Heart right ventricle (tissue), 16 donors: Measurements from ENCODE around the gene WDR83. TPM values are rescaled to one million over a fixed set of nuclear protein-coding genes. Genes with fewer than 3 reads are reported as not detected.

ENCODE experiments used
- ATAC-seq, 8 donors: fragments of 200-7000 bp; cut with Tn5 transposase; one replicate each; pipeline ENCODE4 v1.9.1; 2020; ENCODE audit warnings: mild to moderate bottlenecking in 8 of 8, moderate library complexity in 8 of 8, moderate number of reproducible peaks in 1 of 8
- DNase-seq, 2 donors: peaks; one replicate each; pipeline ENCODE4 v3.0.0-alpha.2; 2020
- H3K27ac ChIP-seq, 10 donors: fragments of 200-600 bp; sonication (generic) in 2 of 10; one replicate each; pipeline versions ENCODE4 v1.5.0 to v1.8.0; 2020 to 2022; ENCODE audit warnings: mild to moderate bottlenecking in 3 of 10
- H3K27me3 ChIP-seq, 7 donors: fragments of 200-600 bp; one replicate each; pipeline ENCODE4 v1.8.0; 2021 to 2022; ENCODE audit warnings: mild to moderate bottlenecking in 2 of 7
- H3K36me3 ChIP-seq, 9 donors: fragments of 200-600 bp; sonication (generic) in 1 of 9; one replicate each; pipeline versions ENCODE4 v1.5.0 to v1.8.0; 2020 to 2022; ENCODE audit warnings: mild to moderate bottlenecking in 2 of 9
- H3K4me1 ChIP-seq, 9 donors: fragments of 200-600 bp; sonication (generic) in 1 of 9; one replicate each; pipeline versions ENCODE4 v1.5.0 to v1.8.0; 2020 to 2022; ENCODE audit warnings: mild to moderate bottlenecking in 4 of 9
- H3K4me3 ChIP-seq, 10 donors: fragments of 200-600 bp; sonication (generic) in 2 of 10; one replicate each; pipeline versions ENCODE4 v1.5.0 to v1.8.0; 2020 to 2022; ENCODE audit warnings: mild to moderate bottlenecking in 7 of 10, moderate library complexity in 2 of 10
- H3K9me3 ChIP-seq, 11 donors: fragments of 200-600 bp in 10 of 11; sonication (generic) in 2 of 11; one replicate each; pipeline versions ENCODE4 v1.5.0 to v1.8.0; 2013 to 2022; ENCODE audit warnings: mild to moderate bottlenecking in 2 of 11, control low read depth in 1 of 11, moderate library complexity in 1 of 11
- CTCF ChIP-seq, 9 donors: fragments of 200-600 bp; sonication (generic) in 2 of 9; IDR thresholded peaks; one replicate each; pipeline versions ENCODE4 v1.5.0 to v1.8.0; 2021 to 2022; ENCODE audit warnings: antibody characterized with exemption in 9 of 9, mild to moderate bottlenecking in 5 of 9, moderate library complexity in 1 of 9
- WGBS, 2 donors: extraction: QIAGEN DNeasy Blood & Tissue Kit; methylation state at CpG; one replicate each; pipeline ENCODE4 v1.1.7; 2013; ENCODE audit warnings: inconsistent platforms in 1 of 2; 5-methylcytosine and 5-hydroxymethylcytosine counted together
- intact Hi-C, 10 donors: fragments of 100-400 bp; cut with DNase I; formaldehyde crosslinking; loops; one replicate each; pipeline versions ENCODE4 v1.11.1 to v1.14.2; 2022
- polyA plus RNA-seq, 2 donors: library from polyadenylated mRNA; stranded (reverse); fragments of 200-250 nt; gene quantifications; one replicate each; pipeline ENCODE4 v1.2.3, GENCODE V29; 2013
- total RNA-seq, 10 donors: library from RNA; stranded (reverse); fragmentation: NEBNext Ultra II Directional in 3 of 10; extraction: Animal tissue kit (Norgen Biotek cat#: 25700) in 3 of 10; gene quantifications; one replicate each; pipeline versions ENCODE4 v1.2.1 to v1.2.4, GENCODE V29; 2021 to 2023
- donor health status: Arrhythmogenic right ventricular cardiomyopathy.
- donor health status: ischemic (EF 13 %, LVEDD 7.1; RV severe dilation, severe dysfunction).
- donor health status: healthy with polysubstance abuse.
- donor health status: DM: no; HTN: yes; CAD: no.
- donor health status: DM: no; HTN: no; CAD: no.
- donor health status: ischemic (EF 25% LVEDD 6.9; RV normal size, moderate dysfunction).
- donor health status: ischemic (EF 25% LVEDD 5.7; RV mildly dilated, moderate dysfunction).
- donor health status: healthy.
- donor health status: DM: yes; HTN: yes; CAD: no.
- donor health status: Ischemic cardiomyopathy.
- donor health status: ischemic (EF 35%, LVEDD 5.7; RV mildly dilated, moderate dysfunction).
- donor health status: nonischemic (EF 11% LVEDD 7.7; RV severe dilation, severe dysfunction).
- donor health status: DM: yes; HTN: yes; CAD: no.
- donor health status: PGD.
- donor health status: ischemic (EF 29% LVEDD 5.4; RV normal size, mild dysfunction).
- donor health status: nonischemic (EF 23%, LVEDD 6.1; RV moderate dilation, normal function).

Gene WDR83
- total and polyA plus RNA-seq, 12 donors, result 5.5 to 19.7 (median 8.1) TPM

GRCh38 chr19:12723381-12723640, 56.7 kb downstream of the WDR83 start:
- Histone ChIP-seq H3K9me3 (no peaks in the 10 kb centered on the region), H3K36me3 (peaks cover 0 to 22% (median 7%) of the 10 kb centered on the region in 9 donors), H3K4me3 (peak overlapping the region; percentile 40 to 83 (median 70)), H3K27ac (peak overlapping the region in 9 of 10 donors; percentile 91 to 97 (median 95)), H3K4me1 (peaks cover 7 to 50% (median 34%) of the 10 kb centered on the region in 9 donors), H3K27me3 (no peaks in the 10 kb centered on the region)
- ATAC-seq (no peak), DNase-seq (no peak)
- no peak for TF ChIP-seq CTCF (IDR thresholded peaks at IDR 0.05)
- intact Hi-C loops, result loop anchor here in 3 of 10 donors (2.0 to 5.0 kb wide), 3 partner anchors 13 to 69 kb away; partner anchors contain the start of genes DHPS (in 1 of the 3), GET3 (in 1 of the 3) and JUNB (in 1 of the 3)
- 3 to 4% methylated on average over 7 of the region's 7 CpGs for WGBS, 2 donors

GRCh38 chr19:12723641-12724426, 57.2 kb downstream of the WDR83 start, which contains the start of gene TNPO2:
TSS of gene TNPO2 (minus strand) at chr19:12723932. CDS start at chr19:12720977, 2,955 bp downstream.
- Histone ChIP-seq H3K27me3 (no peaks in the 10 kb centered on the region), H3K27ac (peak within 1 kb of the TSS in 9 of 10 donors; percentile 91 to 97 (median 95)), H3K4me1 (peaks cover 7 to 46% (median 32%) of the 10 kb centered on the region in 9 donors), H3K36me3 (peaks cover 0 to 22% (median 2%) of the 10 kb centered on the region in 9 donors), H3K4me3 (peak within 1 kb of the TSS; percentile 40 to 83 (median 70)), H3K9me3 (no peaks in the 10 kb centered on the region)
- ATAC-seq (peak in 7 of 8 donors; percentile 16 to 70 (median 58)), DNase-seq (peak; percentile 55 to 61)
- 4 to 5% methylated on average over 28 of the region's 28 CpGs for WGBS, 2 donors
- intact Hi-C loops, result loop anchor here in 3 of 10 donors (2.0 to 5.0 kb wide), 3 partner anchors 13 to 68 kb away; partner anchors contain the start of genes DHPS (in 1 of the 3), GET3 (in 1 of the 3) and JUNB (in 1 of the 3)
- no peak for TF ChIP-seq CTCF (IDR thresholded peaks at IDR 0.05)

Other genes starting within 250 kb of the WDR83 start
- 1 to 10 TPM; 1.2 to 3.4 (median 2.5) TPM for gene ZNF443, start 225.8 kb upstream of the WDR83 start, total RNA-seq
- 1 to 10 TPM; 1.0 to 3.4 TPM for gene ZNF443, start 225.8 kb upstream of the WDR83 start, polyA plus RNA-seq
- gene ZNF709, start 182.0 kb upstream of the WDR83 start, total RNA-seq, result 1 to 10 TPM in 9 of 10 donors, under 1 TPM in 1; 0.95 to 3.4 (median 1.9) TPM
- 1 to 10 TPM in 1 of 2 donors, under 1 TPM in 1; 0.64 to 2.6 TPM for gene ZNF709, start 182.0 kb upstream of the WDR83 start, polyA plus RNA-seq
- gene ZNF564, start 115.3 kb upstream of the WDR83 start, total RNA-seq, result 10 to 100 TPM in 3 of 10 donors, 1 to 10 TPM in 7; 5.9 to 11.2 (median 9.5) TPM
- 10 to 100 TPM in 1 of 2 donors, 1 to 10 TPM in 1; 2.9 to 11.0 TPM for gene ZNF564, start 115.3 kb upstream of the WDR83 start, polyA plus RNA-seq
- gene ZNF490, start 56.0 kb upstream of the WDR83 start, total RNA-seq, result 1 to 10 TPM; 3.2 to 7.2 (median 5.2) TPM
- under 1 TPM; 0.22 to 0.95 TPM for gene ZNF490, start 56.0 kb upstream of the WDR83 start, polyA plus RNA-seq
- gene ZNF791, start 55.9 kb upstream of the WDR83 start, total RNA-seq, result 10 to 100 TPM; 13.1 to 22.1 (median 16.8) TPM
- 1 to 10 TPM; 4.7 to 8.0 TPM for gene ZNF791, start 55.9 kb upstream of the WDR83 start, polyA plus RNA-seq
- 10 to 100 TPM; 14.2 to 89.9 (median 25.5) TPM for gene MAN2B1, start 65 bp upstream of the WDR83 start, total RNA-seq
- 10 to 100 TPM; 17.7 to 40.1 TPM for gene MAN2B1, start 65 bp upstream of the WDR83 start, polyA plus RNA-seq
- 10 to 100 TPM; 43.6 to 59.3 (median 49.7) TPM for gene DHPS, start 15.1 kb downstream of the WDR83 start, total RNA-seq
- gene DHPS, start 15.1 kb downstream of the WDR83 start, polyA plus RNA-seq, result 10 to 100 TPM; 64.5 to 82.2 TPM
- gene GNG14, start 21.2 kb downstream of the WDR83 start, total RNA-seq, result not detected
- gene GNG14, start 21.2 kb downstream of the WDR83 start, polyA plus RNA-seq, result not detected
- gene FBXW9, start 29.8 kb downstream of the WDR83 start, total RNA-seq, result 1 to 10 TPM; 1.2 to 3.1 (median 2.1) TPM
- gene FBXW9, start 29.8 kb downstream of the WDR83 start, polyA plus RNA-seq, result 1 to 10 TPM; 1.2 to 4.6 TPM
- gene TNPO2, start 57.1 kb downstream of the WDR83 start, total RNA-seq, result 10 to 100 TPM; 32.3 to 51.1 (median 41.6) TPM
- gene TNPO2, start 57.1 kb downstream of the WDR83 start, polyA plus RNA-seq, result 10 to 100 TPM; 17.3 to 25.9 TPM
- gene TRIR, start 67.9 kb downstream of the WDR83 start, total RNA-seq, result 100 to 1,000 TPM in 3 of 10 donors, 10 to 100 TPM in 7; 82.2 to 143 (median 91.0) TPM
- gene TRIR, start 67.9 kb downstream of the WDR83 start, polyA plus RNA-seq, result 100 to 1,000 TPM; 234 to 253 TPM
- gene GET3, start 70.7 kb downstream of the WDR83 start, total RNA-seq, result 10 to 100 TPM; 50.6 to 79.7 (median 60.1) TPM
- gene GET3, start 70.7 kb downstream of the WDR83 start, polyA plus RNA-seq, result 100 to 1,000 TPM in 1 of 2 donors, 10 to 100 TPM in 1; 37.0 to 121 TPM
- gene BEST2, start 85.0 kb downstream of the WDR83 start, total RNA-seq, result not detected
- gene BEST2, start 85.0 kb downstream of the WDR83 start, polyA plus RNA-seq, result not detected
- gene HOOK2, start 108.7 kb downstream of the WDR83 start, total RNA-seq, result 10 to 100 TPM; 47.8 to 79.3 (median 57.8) TPM
- gene HOOK2, start 108.7 kb downstream of the WDR83 start, polyA plus RNA-seq, result 100 to 1,000 TPM in 1 of 2 donors, 10 to 100 TPM in 1; 29.7 to 173 TPM
- 100 to 1,000 TPM in 4 of 10 donors, 10 to 100 TPM in 6; 22.4 to 247 (median 70.0) TPM for gene JUNB, start 124.7 kb downstream of the WDR83 start, total RNA-seq
- gene JUNB, start 124.7 kb downstream of the WDR83 start, polyA plus RNA-seq, result 10 to 100 TPM; 41.2 to 65.4 TPM
- 100 to 1,000 TPM; 532 to 789 (median 744) TPM for gene PRDX2, start 135.0 kb downstream of the WDR83 start, total RNA-seq
- 100 to 1,000 TPM; 235 to 827 TPM for gene PRDX2, start 135.0 kb downstream of the WDR83 start, polyA plus RNA-seq
- gene THSD8, start 135.3 kb downstream of the WDR83 start, total RNA-seq, result 1 to 10 TPM in 9 of 10 donors, under 1 TPM in 1; 0.72 to 4.8 (median 2.4) TPM
- 1 to 10 TPM; 2.7 to 3.8 TPM for gene THSD8, start 135.3 kb downstream of the WDR83 start, polyA plus RNA-seq
- 1 to 10 TPM; 1.9 to 5.7 (median 4.1) TPM for gene RNASEH2A, start 139.8 kb downstream of the WDR83 start, total RNA-seq
- gene RNASEH2A, start 139.8 kb downstream of the WDR83 start, polyA plus RNA-seq, result 1 to 10 TPM; 3.1 to 6.9 TPM
- not detected for gene RTBDN, start 167.8 kb downstream of the WDR83 start, total RNA-seq
- gene RTBDN, start 167.8 kb downstream of the WDR83 start, polyA plus RNA-seq, result not detected
- under 1 TPM in 8 of 10 donors, not detected in 2; 0.15 to 0.88 (median 0.37) TPM for gene MAST1, start 171.7 kb downstream of the WDR83 start, total RNA-seq
- gene MAST1, start 171.7 kb downstream of the WDR83 start, polyA plus RNA-seq, result under 1 TPM; 0.07 to 0.23 TPM
- 10 to 100 TPM; 16.9 to 34.9 (median 19.9) TPM for gene DNASE2, start 214.6 kb downstream of the WDR83 start, total RNA-seq
- 10 to 100 TPM; 10.5 to 25.6 TPM for gene DNASE2, start 214.6 kb downstream of the WDR83 start, polyA plus RNA-seq
- gene KLF1, start 220.4 kb downstream of the WDR83 start, total RNA-seq, result under 1 TPM in 1 of 10 donors, not detected in 9; 0.13 TPM
- not detected for gene KLF1, start 220.4 kb downstream of the WDR83 start, polyA plus RNA-seq
- 10 to 100 TPM; 32.4 to 53.2 (median 45.1) TPM for gene GCDH, start 224.4 kb downstream of the WDR83 start, total RNA-seq
- 10 to 100 TPM; 22.6 to 72.3 TPM for gene GCDH, start 224.4 kb downstream of the WDR83 start, polyA plus RNA-seq